Activated CD8-positive, alpha-beta T cell treated with anti-CD3 and anti-CD28 coated beads for 36 hours (primary cell): ENCODE data around the gene TNRC6C. TPM values are rescaled to one million over a fixed set of nuclear protein-coding genes. Genes with fewer than 3 reads are reported as not detected.

Experiments used
- ATAC-seq: fragments of 200-7000 bp; cut with Tn5 transposase; one replicate; pipeline ENCODE4 v1.10.0; 2021; ENCODE audit warnings: mild to moderate bottlenecking, moderate library complexity
- CTCF ChIA-PET: fragments of 350-600 bp; sonication (Branson Sonifier 250); formaldehyde crosslinking; loops from one replicate; lab custom pipeline; 2021; ENCODE audit warnings: antibody characterized with exemption; lab: Charles Lee
- POLR2A ChIA-PET: fragments of 350-600 bp; sonication (Branson Sonifier 250); formaldehyde crosslinking; loops from one replicate; lab custom pipeline; 2021; ENCODE audit warnings: antibody characterized with exemption; lab: Charles Lee
- DNase-seq: peaks from one replicate; pipeline ENCODE4 v3.0.0-alpha.2; 2020
- H3K27ac Mint-ChIP-seq: one replicate; pipeline ENCODE4 v1.8.0; 2021; ENCODE audit warnings: mild to moderate bottlenecking, mixed read lengths
- H3K27me3 Mint-ChIP-seq: one replicate; pipeline ENCODE4 v1.8.0; 2021; ENCODE audit warnings: mixed read lengths
- H3K36me3 Mint-ChIP-seq: one replicate; pipeline ENCODE4 v1.8.0; 2021; ENCODE audit warnings: low read depth, mixed read lengths
- H3K4me1 Mint-ChIP-seq: one replicate; pipeline ENCODE4 v1.8.0; 2021; ENCODE audit warnings: low read depth, mixed read lengths
- H3K4me3 Mint-ChIP-seq: one replicate; pipeline ENCODE4 v1.8.0; 2021; ENCODE audit warnings: mild to moderate bottlenecking, moderate library complexity, mixed read lengths
- H3K9me3 Mint-ChIP-seq: one replicate; pipeline ENCODE4 v1.8.0; 2021; ENCODE audit warnings: mixed read lengths
- CTCF ChIP-seq: fragments of 200-600 bp; IDR thresholded peaks from one replicate; pipeline ENCODE4 v1.8.0; 2022; ENCODE audit warnings: antibody characterized with exemption, mild to moderate bottlenecking
- intact Hi-C: fragments of 100-400 bp; cut with micrococcal nuclease; formaldehyde crosslinking; loops from one replicate; pipeline ENCODE4 v1.10.0; 2022
- total RNA-seq, 2 experiments: library from RNA; stranded (reverse); gene quantifications; one replicate each; pipeline ENCODE4 v1.2.3, GENCODE V29; 2021

The TNRC6C gene
- total RNA-seq, 2 experiments from 2014 or later, result 26.4 to 26.6 TPM

DNA sequence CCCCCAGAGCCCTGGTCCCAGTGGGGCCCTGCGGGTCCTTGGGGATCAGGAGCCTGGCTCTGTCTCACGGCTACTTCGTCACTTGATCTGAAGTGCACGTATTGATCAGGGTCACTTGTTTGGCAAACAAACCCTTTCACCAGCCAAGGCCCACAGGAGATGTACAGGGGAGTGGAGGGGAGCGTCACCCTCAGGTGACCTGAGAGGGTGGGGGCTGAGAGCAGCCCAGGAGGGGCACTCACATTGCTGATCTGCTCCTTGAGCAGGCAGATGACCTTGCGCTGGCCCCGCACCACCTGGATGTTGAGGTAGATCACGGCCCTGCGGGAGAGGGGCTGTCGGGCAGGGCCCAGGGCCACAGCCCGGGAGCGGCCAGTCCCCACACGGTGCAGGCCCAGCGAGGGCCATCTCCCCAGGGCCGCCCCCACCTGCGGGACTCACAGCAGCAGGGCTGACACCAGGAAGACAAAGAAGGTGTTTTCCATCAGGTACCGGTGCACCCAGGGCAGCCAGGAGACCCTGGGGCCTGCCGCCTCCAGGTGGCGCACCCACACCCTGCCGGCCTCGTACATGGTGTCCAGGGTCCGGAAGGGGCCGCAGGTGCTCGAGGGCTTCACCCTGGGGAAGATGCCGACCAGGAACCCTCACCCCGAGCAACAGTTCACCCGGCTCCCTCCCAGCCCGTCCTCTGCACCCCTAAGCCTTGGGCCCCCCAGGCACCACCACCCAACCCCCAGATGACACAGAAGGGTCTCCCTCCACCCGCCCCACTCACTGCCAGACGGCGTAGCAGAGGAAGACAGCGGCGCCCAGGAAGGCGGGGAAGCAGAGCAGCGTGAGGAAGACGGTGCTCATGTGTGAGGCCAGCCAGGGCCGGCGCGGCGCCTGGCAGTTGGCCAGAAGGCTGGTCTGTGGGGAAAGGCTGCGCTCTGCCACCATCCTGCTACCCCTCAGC, 158.8 kb downstream of the TNRC6C start:
- peak; percentile 48 for DNase-seq

GRCh38 chr17:78118801-78119241, 160.3 kb downstream of the TNRC6C start:
- TF ChIP-seq CTCF, result no peak
- intact Hi-C loops, result no loop called here
- POLR2A ChIA-PET, result interaction anchor here (1.2 to 18.6 kb wide), 4 partner anchors 9 to 66 kb away, joined by 3 to 335 read pairs (median 4); partner anchors contain the start of genes C17orf99, TMC6 and TMC8
- CTCF ChIA-PET, result interaction anchor here (1.1 to 3.5 kb wide), 3 partner anchors 16 to 58 kb away, joined by 6 to 19 read pairs (median 7); no protein-coding TSS in a partner anchor
- no peaks in the 10 kb centered on the region for H3K27me3 Mint-ChIP-seq
- H3K4me3 Mint-ChIP-seq, result no peak overlapping the region
- ATAC-seq (no peak), DNase-seq (no peak)
- H3K36me3 Mint-ChIP-seq, result peaks cover 66% of the 10 kb centered on the region
- H3K9me3 Mint-ChIP-seq, result no peaks in the 10 kb centered on the region
- H3K27ac Mint-ChIP-seq, result no peak overlapping the region
- peaks cover 63% of the 10 kb centered on the region for H3K4me1 Mint-ChIP-seq

More for the DNA sequence above, 158.8 kb downstream of the TNRC6C start:
- H3K27ac Mint-ChIP-seq, result no peak overlapping the region
- H3K4me1 Mint-ChIP-seq, result peaks cover 59% of the 10 kb centered on the region
- H3K36me3 Mint-ChIP-seq, result peaks cover 67% of the 10 kb centered on the region
- intact Hi-C loops, result no loop called here
- no peaks in the 10 kb centered on the region for H3K27me3 Mint-ChIP-seq
- ChIA-PET CTCF (interaction anchor here (1.0 to 7.4 kb wide), 5 partner anchors 8 to 59 kb away, joined by 3 to 74 read pairs (median 5); no protein-coding TSS in a partner anchor), POLR2A (interaction anchor here (1.7 to 18.6 kb wide), 2 partner anchors 9 to 21 kb away, joined by 4 to 335 read pairs; partner anchors contain the start of genes C17orf99 and TMC8)
- no peak for ATAC-seq
- no peak overlapping the region for H3K4me3 Mint-ChIP-seq
- H3K9me3 Mint-ChIP-seq, result no peaks in the 10 kb centered on the region
- TF ChIP-seq CTCF, result peak; percentile 49

DNA sequence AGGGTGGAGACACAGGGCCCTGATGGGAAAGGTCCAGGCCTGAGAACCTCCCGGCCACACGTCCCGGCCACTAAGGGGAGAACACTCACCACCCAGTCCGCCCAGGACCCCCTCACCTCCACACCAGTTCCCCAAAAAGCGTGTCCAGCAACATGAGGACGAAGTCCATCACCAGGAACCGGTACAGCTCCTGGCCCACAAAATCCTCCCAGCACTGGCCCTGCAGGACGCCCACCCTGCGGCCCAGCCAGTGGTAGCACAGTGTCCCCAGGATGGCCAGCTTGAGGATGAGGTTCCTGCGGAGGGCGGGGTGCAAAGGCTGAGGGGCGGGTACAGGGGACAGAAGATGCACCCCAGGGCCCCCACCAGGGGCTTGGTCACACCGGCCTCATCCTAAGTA, 162.0 kb downstream of the TNRC6C start:
- Mint-ChIP-seq H3K4me3 (peak overlapping the region; percentile 77), H3K36me3 (peaks cover 65% of the 10 kb centered on the region), H3K9me3 (no peaks in the 10 kb centered on the region), H3K4me1 (peaks cover 57% of the 10 kb centered on the region), H3K27ac (peak overlapping the region; percentile 94), H3K27me3 (no peaks in the 10 kb centered on the region)
- no peak for ATAC-seq
- DNase-seq, result no peak
- ChIA-PET POLR2A (interaction anchor here (0.7 to 18.6 kb wide), 5 partner anchors 9 to 25 kb away, joined by 3 to 335 read pairs (median 3); partner anchors contain the start of genes C17orf99 and TMC8), CTCF (interaction anchor here (1.1 to 3.5 kb wide), 4 partner anchors 8 to 56 kb away, joined by 3 to 19 read pairs (median 5); no protein-coding TSS in a partner anchor)
- intact Hi-C loops, result loop anchor here (2.0 kb wide), 1 partner anchor 20 kb away; no protein-coding TSS in a partner anchor
- no peak for TF ChIP-seq CTCF

DNA sequence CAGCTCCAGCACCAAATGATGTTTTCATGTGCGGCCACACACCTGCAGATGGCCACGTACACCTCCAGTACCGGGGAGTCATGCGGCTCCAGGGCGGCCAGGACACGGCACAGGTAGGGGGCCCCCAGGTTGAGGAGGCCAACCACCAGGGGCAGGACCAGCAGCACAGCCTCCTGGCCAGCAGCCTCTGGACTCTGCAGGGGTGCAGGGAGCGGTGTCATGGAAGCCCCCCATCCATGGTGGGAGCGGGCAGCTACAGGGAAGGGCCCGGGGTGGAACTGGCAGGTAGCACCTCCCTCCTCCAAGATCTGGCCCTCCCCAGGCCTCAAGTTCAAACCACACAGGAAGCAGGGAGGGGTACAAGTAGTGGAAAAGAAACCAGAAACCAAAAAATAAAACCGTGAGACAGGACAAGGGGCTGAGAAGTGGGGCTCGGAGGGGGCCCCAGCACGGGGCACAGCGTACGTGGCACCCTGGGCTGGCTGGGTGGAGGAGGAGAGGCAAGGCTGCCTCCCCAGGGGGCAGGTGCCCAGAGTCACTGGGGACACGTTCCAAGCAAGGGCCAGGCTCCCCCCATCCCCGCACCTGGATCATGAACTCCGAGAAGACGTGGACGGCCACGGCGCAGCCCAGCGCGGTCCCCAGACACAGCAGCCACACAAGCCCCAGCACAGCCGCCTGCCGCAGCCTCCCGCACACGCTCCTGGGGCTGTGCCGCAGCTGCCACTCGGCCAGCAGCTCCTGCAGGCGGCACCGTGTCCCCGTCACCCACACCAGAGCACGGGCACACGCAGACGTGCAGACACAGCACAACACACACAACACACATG, 162.7 kb downstream of the TNRC6C start:
- no peaks in the 10 kb centered on the region for H3K9me3 Mint-ChIP-seq
- H3K36me3 Mint-ChIP-seq, result peaks cover 67% of the 10 kb centered on the region
- CTCF ChIA-PET, result interaction anchor here (1.1 to 7.9 kb wide), 7 partner anchors 8 to 55 kb away, joined by 3 to 83 read pairs (median 6); no protein-coding TSS in a partner anchor
- POLR2A ChIA-PET, result interaction anchor here (0.7 to 18.6 kb wide), 4 partner anchors 8 to 26 kb away, joined by 3 to 335 read pairs (median 30); partner anchors contain the start of genes C17orf99 and TMC8
- intact Hi-C loops, result loop anchor here (2.0 kb wide), 1 partner anchor 20 kb away; no protein-coding TSS in a partner anchor
- ATAC-seq (peak; percentile 58), DNase-seq (peak; percentile 79)
- peak overlapping the region; percentile 77 for H3K4me3 Mint-ChIP-seq
- no peaks in the 10 kb centered on the region for H3K27me3 Mint-ChIP-seq
- no peak for TF ChIP-seq CTCF
- peak overlapping the region; percentile 94 for H3K27ac Mint-ChIP-seq
- peaks cover 59% of the 10 kb centered on the region for H3K4me1 Mint-ChIP-seq
